Natural killer cell treated with Interleukin-12 subunit alpha and Interleukin-12 subunit beta and Interleukin-15 and Interleukin-18, amount 100 ng/mL, for 72 hours (primary cell): ENCODE data around the gene PPP1R9A. TPM values are rescaled to one million over a fixed set of nuclear protein-coding genes. Genes with fewer than 3 reads are reported as not detected.

ENCODE experiments used
- ATAC-seq, 2 donors: fragments of 150-1000 bp; cut with Tn5 transposase in 1 of 2; sonication (Bioruptor Pico), chemical (Tn5 transposase) in 1 of 2; 2 replicates each; pipeline ENCODE4 v1.10.0; 2021
- DNase-seq: peaks from one replicate; pipeline ENCODE4 v3.0.0; 2022; ENCODE audit warnings: low spot score
- H3K27ac Mint-ChIP-seq, 2 donors: 1 replicate in 1 of 2; 2 replicates in 1 of 2; pipeline ENCODE4 v1.8.0; 2022; ENCODE audit warnings: mixed read lengths in 2 of 2, mild to moderate bottlenecking in 1 of 2, moderate library complexity in 1 of 2
- H3K27me3 Mint-ChIP-seq, 2 donors: 1 replicate in 1 of 2; 2 replicates in 1 of 2; pipeline ENCODE4 v1.8.0; 2022; ENCODE audit warnings: mixed read lengths in 2 of 2
- H3K36me3 Mint-ChIP-seq: one replicate; pipeline ENCODE4 v1.8.0; 2022; ENCODE audit warnings: mixed read lengths
- H3K4me1 Mint-ChIP-seq, 2 donors: 1 replicate in 1 of 2; 2 replicates in 1 of 2; pipeline ENCODE4 v1.8.0; 2022; ENCODE audit warnings: low read depth in 2 of 2, mixed read lengths in 2 of 2, mild to moderate bottlenecking in 1 of 2
- H3K4me3 Mint-ChIP-seq: one replicate; pipeline ENCODE4 v1.8.0; 2022; ENCODE audit warnings: mixed read lengths
- H3K9me3 Mint-ChIP-seq: 2 replicates; pipeline ENCODE4 v1.8.0; 2022; ENCODE audit warnings: mixed read lengths
- total RNA-seq, 2 donors: library from RNA; stranded (reverse); gene quantifications; one replicate each; pipeline ENCODE4 v1.2.3, GENCODE V29; 2022

PPP1R9A gene
- total RNA-seq, 2 donors from 2014 or later: 0.69 to 1.8 TPM

GRCh38 chr7:95139922-95140321, 232.5 kb downstream of the PPP1R9A start:
- no peaks in the 10 kb centered on the region for H3K4me1 Mint-ChIP-seq
- no peak for ATAC-seq
- no peak overlapping the region for H3K27ac Mint-ChIP-seq
- no peaks in the 10 kb centered on the region for H3K36me3 Mint-ChIP-seq
- H3K9me3 Mint-ChIP-seq: peaks cover 4% of the 10 kb centered on the region
- no peaks in the 10 kb centered on the region for H3K27me3 Mint-ChIP-seq
- H3K4me3 Mint-ChIP-seq: no peak overlapping the region
- DNase-seq: no peak

DNA sequence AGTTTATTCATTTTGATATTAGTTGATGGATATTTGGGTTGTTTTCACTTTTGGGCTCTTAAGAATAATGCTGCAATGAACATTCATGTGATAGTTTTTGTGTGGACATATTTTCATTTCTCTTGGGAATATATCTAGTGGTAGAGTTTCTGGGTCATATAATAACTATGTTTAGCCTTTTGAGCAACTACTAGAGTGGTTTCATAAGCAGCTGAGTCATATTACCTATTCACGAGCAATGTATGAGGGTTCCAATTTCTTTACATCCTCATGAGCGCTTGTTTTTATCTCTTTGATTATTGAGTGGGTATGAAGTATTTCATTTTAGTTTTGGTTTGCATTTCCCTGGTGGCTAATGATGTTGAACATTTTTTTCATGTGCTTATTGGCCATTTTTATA, 234.4 kb downstream of the PPP1R9A start:
- DNase-seq (no peak), ATAC-seq (no peak)
- Mint-ChIP-seq H3K4me1 (no peaks in the 10 kb centered on the region), H3K4me3 (no peak overlapping the region), H3K9me3 (peaks cover 4% of the 10 kb centered on the region), H3K36me3 (no peaks in the 10 kb centered on the region), H3K27me3 (no peaks in the 10 kb centered on the region), H3K27ac (no peak overlapping the region)

DNA sequence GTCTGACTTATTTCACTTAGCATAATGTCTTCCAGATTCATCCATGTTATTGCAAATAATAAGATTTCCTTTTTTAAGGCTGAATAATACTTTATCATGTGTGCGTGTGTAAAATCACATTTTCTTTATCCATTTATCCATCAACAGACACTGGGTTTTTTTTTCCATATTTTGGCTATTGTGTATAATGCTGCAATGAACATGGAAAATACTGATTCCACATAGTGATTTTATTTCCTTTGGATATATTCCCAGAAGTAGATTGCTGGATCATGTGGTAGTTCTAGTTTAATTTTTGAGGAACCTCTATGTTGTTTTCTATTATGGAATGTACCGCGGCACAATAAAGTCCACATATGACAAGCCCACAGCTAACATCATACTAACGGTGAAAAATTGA, 236.9 kb downstream of the PPP1R9A start:
- DNase-seq (no peak), ATAC-seq (no peak)
- Mint-ChIP-seq H3K4me3 (no peak overlapping the region), H3K27me3 (no peaks in the 10 kb centered on the region), H3K27ac (no peak overlapping the region), H3K36me3 (no peaks in the 10 kb centered on the region), H3K9me3 (peaks cover 4% of the 10 kb centered on the region), H3K4me1 (no peaks in the 10 kb centered on the region)

DNA sequence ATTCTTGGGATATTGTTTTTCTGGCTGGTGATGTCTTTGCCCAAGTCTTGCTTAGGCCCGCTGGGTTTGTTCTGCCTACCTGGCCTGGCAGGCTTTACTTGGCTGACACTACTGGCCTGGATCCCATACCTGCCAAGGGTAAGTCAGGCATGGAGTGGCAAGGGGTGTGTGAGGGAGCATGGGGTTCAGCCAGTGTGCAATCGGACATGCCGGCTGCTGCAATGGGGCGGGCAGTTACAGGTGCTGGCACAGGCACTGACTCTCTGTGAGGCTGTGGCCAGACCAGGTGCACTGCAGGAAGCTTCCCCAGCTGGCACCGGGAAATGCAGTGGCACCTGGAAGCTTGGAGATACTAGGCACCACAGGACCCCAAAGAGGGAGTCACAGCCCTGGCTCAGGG, 248.6 kb downstream of the PPP1R9A start:
- Mint-ChIP-seq H3K27me3 (no peaks in the 10 kb centered on the region), H3K4me3 (no peak overlapping the region), H3K36me3 (no peaks in the 10 kb centered on the region), H3K27ac (no peak overlapping the region), H3K9me3 (no peaks in the 10 kb centered on the region), H3K4me1 (no peaks in the 10 kb centered on the region)
- ATAC-seq: peak in 1 of 2 donors; percentile 49
- no peak for DNase-seq

- H3K4me1 Mint-ChIP-seq: no peaks in the 10 kb centered on the region
- ATAC-seq (no peak), DNase-seq (no peak)
- H3K36me3 Mint-ChIP-seq: no peaks in the 10 kb centered on the region
- no peaks in the 10 kb centered on the region for H3K27me3 Mint-ChIP-seq
- no peaks in the 10 kb centered on the region for H3K9me3 Mint-ChIP-seq
- no peak overlapping the region for H3K27ac Mint-ChIP-seq
- no peak overlapping the region for H3K4me3 Mint-ChIP-seq
These were observed 250.0 kb downstream of the PPP1R9A start for GRCh38 chr7:95157381-95157780.

- Mint-ChIP-seq H3K27ac (no peak overlapping the region), H3K9me3 (peaks cover 14% of the 10 kb centered on the region), H3K36me3 (peaks cover 6% of the 10 kb centered on the region), H3K27me3 (no peaks in the 10 kb centered on the region), H3K4me3 (no peak overlapping the region), H3K4me1 (no peaks in the 10 kb centered on the region)
- ATAC-seq: no peak
- no peak for DNase-seq
These were observed 262.3 kb downstream of the PPP1R9A start for GRCh38 chr7:95169678-95170077.

GRCh38 chr7:95172420-95172819, 265.0 kb downstream of the PPP1R9A start:
- Mint-ChIP-seq H3K4me1 (no peaks in the 10 kb centered on the region), H3K36me3 (no peaks in the 10 kb centered on the region), H3K4me3 (no peak overlapping the region), H3K9me3 (no peaks in the 10 kb centered on the region), H3K27me3 (no peaks in the 10 kb centered on the region), H3K27ac (no peak overlapping the region)
- no peak for DNase-seq
- ATAC-seq: no peak

DNA sequence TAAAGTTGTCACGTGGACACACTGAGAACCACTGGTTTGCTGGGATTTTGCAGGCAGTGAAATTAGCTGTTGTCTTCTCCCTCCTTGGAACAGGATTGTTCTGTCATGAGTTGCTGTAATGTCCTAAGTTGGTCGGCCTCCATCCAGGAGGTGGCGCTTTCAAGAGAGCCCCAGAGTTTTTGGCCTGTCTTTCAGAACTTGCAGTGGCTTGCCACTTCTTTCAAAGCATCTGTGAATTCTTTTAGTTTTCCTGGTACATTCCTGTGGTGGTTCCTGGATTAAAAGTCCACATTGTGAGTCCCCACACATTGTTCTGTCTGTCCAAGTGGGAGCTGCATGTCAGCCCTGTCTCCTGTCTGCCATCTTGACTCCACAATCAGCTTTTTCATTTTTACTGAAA, 283.1 kb downstream of the PPP1R9A start:
- Mint-ChIP-seq H3K36me3 (no peaks in the 10 kb centered on the region), H3K4me3 (no peak overlapping the region), H3K27me3 (no peaks in the 10 kb centered on the region), H3K4me1 (no peaks in the 10 kb centered on the region), H3K27ac (no peak overlapping the region), H3K9me3 (no peaks in the 10 kb centered on the region)
- ATAC-seq (no peak), DNase-seq (no peak)

DNA sequence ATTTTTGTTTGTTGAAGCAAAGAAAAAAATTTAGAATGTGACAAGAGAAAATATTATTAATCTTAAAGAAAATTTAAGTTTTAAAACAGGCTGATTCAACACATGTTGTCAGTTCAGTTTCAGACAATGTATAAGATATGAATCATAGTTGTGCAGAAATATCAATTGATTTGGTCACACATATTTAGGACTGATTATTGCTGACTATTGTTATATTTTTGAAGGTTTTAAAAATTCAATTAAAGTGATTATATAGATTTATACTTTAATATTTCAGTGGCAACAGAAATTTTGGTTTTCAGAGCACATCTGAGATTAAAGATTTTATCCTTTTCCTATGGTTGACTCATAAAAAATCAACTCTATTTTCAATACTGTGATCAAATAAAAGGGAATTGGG, 284.4 kb downstream of the PPP1R9A start:
- H3K27me3 Mint-ChIP-seq: no peaks in the 10 kb centered on the region
- DNase-seq: no peak
- no peaks in the 10 kb centered on the region for H3K36me3 Mint-ChIP-seq
- H3K27ac Mint-ChIP-seq: no peak overlapping the region
- no peaks in the 10 kb centered on the region for H3K4me1 Mint-ChIP-seq
- H3K4me3 Mint-ChIP-seq: no peak overlapping the region
- ATAC-seq: no peak
- H3K9me3 Mint-ChIP-seq: no peaks in the 10 kb centered on the region

GRCh38 chr7:95198863-95199262, 291.5 kb downstream of the PPP1R9A start:
- H3K9me3 Mint-ChIP-seq: no peaks in the 10 kb centered on the region
- H3K4me3 Mint-ChIP-seq: no peak overlapping the region
- no peaks in the 10 kb centered on the region for H3K36me3 Mint-ChIP-seq
- DNase-seq (no peak), ATAC-seq (no peak)
- no peaks in the 10 kb centered on the region for H3K4me1 Mint-ChIP-seq
- H3K27ac Mint-ChIP-seq: no peak overlapping the region
- no peaks in the 10 kb centered on the region for H3K27me3 Mint-ChIP-seq

- ATAC-seq (no peak), DNase-seq (no peak)
- peaks cover 5% of the 10 kb centered on the region for H3K9me3 Mint-ChIP-seq
- H3K4me1 Mint-ChIP-seq: no peaks in the 10 kb centered on the region
- no peaks in the 10 kb centered on the region for H3K36me3 Mint-ChIP-seq
- H3K27me3 Mint-ChIP-seq: peaks cover 0 to 5% of the 10 kb centered on the region in 2 donors
- no peak overlapping the region for H3K27ac Mint-ChIP-seq
- H3K4me3 Mint-ChIP-seq: no peak overlapping the region
These were observed 292.6 kb downstream of the PPP1R9A start for GRCh38 chr7:95199779-95200558.

DNA sequence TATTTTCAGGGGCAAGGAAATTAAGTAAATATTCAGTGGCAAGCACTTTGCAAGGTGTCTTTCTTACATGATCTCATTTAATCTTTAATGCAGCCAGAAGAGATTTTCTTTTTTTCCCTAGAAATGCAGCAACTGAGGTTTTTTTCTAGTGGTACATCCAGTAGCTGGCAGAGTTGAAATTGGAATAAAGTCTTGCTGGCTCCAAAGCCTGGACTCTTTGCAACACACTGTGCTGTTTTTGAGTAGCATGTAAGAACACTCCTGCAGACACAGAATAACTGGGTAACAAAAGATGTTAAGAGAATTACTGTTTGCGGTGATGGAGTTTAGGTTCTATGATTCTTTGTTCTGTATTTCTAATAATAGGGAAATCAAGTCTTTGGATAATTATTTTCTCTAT, 293.3 kb downstream of the PPP1R9A start:
- no peak overlapping the region for H3K4me3 Mint-ChIP-seq
- H3K4me1 Mint-ChIP-seq: no peaks in the 10 kb centered on the region
- H3K27me3 Mint-ChIP-seq: peaks cover 0 to 8% of the 10 kb centered on the region in 2 donors
- H3K27ac Mint-ChIP-seq: no peak overlapping the region
- DNase-seq (no peak), ATAC-seq (no peak)
- no peaks in the 10 kb centered on the region for H3K36me3 Mint-ChIP-seq
- peaks cover 5% of the 10 kb centered on the region for H3K9me3 Mint-ChIP-seq

- H3K27ac Mint-ChIP-seq: no peak overlapping the region
- ATAC-seq: no peak
- no peak overlapping the region for H3K4me3 Mint-ChIP-seq
- no peaks in the 10 kb centered on the region for H3K4me1 Mint-ChIP-seq
- H3K27me3 Mint-ChIP-seq: peaks cover 0 to 8% of the 10 kb centered on the region in 2 donors
- H3K9me3 Mint-ChIP-seq: peaks cover 5% of the 10 kb centered on the region
- DNase-seq: no peak
- no peaks in the 10 kb centered on the region for H3K36me3 Mint-ChIP-seq
These were observed 294.3 kb downstream of the PPP1R9A start for GRCh38 chr7:95201727-95202126.

- Mint-ChIP-seq H3K27ac (no peak overlapping the region), H3K4me1 (no peaks in the 10 kb centered on the region), H3K4me3 (no peak overlapping the region), H3K27me3 (peaks cover 0 to 8% of the 10 kb centered on the region in 2 donors), H3K9me3 (peaks cover 5% of the 10 kb centered on the region), H3K36me3 (no peaks in the 10 kb centered on the region)
- DNase-seq: no peak
- ATAC-seq: no peak
These were observed 297.2 kb downstream of the PPP1R9A start for GRCh38 chr7:95204618-95205017.

DNA sequence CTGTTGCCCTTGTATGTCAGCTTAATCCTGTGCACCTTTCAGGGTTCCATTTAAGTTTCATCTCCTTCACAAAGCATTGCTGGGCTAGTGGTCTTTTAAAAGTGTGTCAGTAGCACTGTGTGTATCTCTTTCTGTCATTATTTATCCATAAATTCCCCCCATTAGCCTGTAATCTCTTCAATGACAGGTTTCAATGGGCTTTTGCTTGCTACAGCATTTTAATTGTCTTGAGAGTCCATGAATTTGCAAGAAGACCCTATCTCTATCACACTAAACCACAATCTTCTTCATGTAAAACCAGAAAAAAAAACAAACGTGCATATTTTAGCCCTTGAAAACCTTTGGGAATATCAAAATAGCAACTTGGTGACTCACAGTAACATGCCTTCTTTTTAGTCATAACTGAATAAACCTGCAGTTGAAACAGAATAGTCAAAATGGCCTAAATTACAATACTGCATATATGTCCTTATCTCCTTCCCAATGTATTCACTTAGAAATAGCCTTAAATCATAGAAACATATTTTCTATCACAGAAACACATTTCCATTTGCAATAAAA, 298.4 kb downstream of the PPP1R9A start:
- no peak for DNase-seq
- peaks cover 5% of the 10 kb centered on the region for H3K9me3 Mint-ChIP-seq
- no peaks in the 10 kb centered on the region for H3K4me1 Mint-ChIP-seq
- no peak for ATAC-seq
- H3K4me3 Mint-ChIP-seq: no peak overlapping the region
- no peak overlapping the region for H3K27ac Mint-ChIP-seq
- H3K36me3 Mint-ChIP-seq: no peaks in the 10 kb centered on the region
- H3K27me3 Mint-ChIP-seq: peaks cover 0 to 8% of the 10 kb centered on the region in 2 donors
